MCF 10A (cell line): ENCODE data around the gene PIP4K2B. TPM values are rescaled to one million over a fixed set of nuclear protein-coding genes. Genes with fewer than 3 reads are reported as not detected.
A peak's percentile ranks its signal among the peaks of the same experiment; 100 is the strongest.

Experiments used
- BruUV-seq: library from RNA; stranded (reverse); fragments of 400-500 nt; replicated peaks from 2 replicates; lab custom pipeline; 2021; lab: Mats Ljungman, UMichigan
- CTCF ChIA-PET: fragments of 300-600 bp; sonication (Branson Sonifier 250); formaldehyde crosslinking; extraction: SDS; loops from one replicate; lab custom pipeline; 2021; ENCODE audit warnings: antibody characterized with exemption, inconsistent platforms; lab: Yijun Ruan, JAX
- POLR2A ChIA-PET: fragments of 300-600, 350-650 bp; sonication (Branson Sonifier 250); formaldehyde crosslinking; extraction: SDS; loops from one replicate; lab custom pipeline; 2020; ENCODE audit warnings: antibody characterized with exemption, inconsistent platforms; lab: Yijun Ruan, JAX
- DNase-seq: peaks from one replicate; pipeline ENCODE4 v3.0.0-alpha.2; 2018; ENCODE audit not compliant: unreplicated experiment
- H3K27ac Mint-ChIP-seq: one replicate; pipeline ENCODE4 v1.8.0; 2022; ENCODE audit warnings: mild to moderate bottlenecking, low read depth, mixed read lengths; ENCODE audit not compliant: unreplicated experiment
- H3K27me3 Mint-ChIP-seq: one replicate; pipeline ENCODE4 v1.8.0; 2022; ENCODE audit warnings: mixed read lengths; ENCODE audit not compliant: insufficient read depth, unreplicated experiment
- H3K36me3 Mint-ChIP-seq: one replicate; pipeline ENCODE4 v1.8.0; 2022; ENCODE audit warnings: mild to moderate bottlenecking, moderate library complexity, mixed read lengths; ENCODE audit not compliant: insufficient read depth, unreplicated experiment
- H3K4me1 Mint-ChIP-seq: one replicate; pipeline ENCODE4 v1.8.0; 2022; ENCODE audit warnings: mixed read lengths; ENCODE audit not compliant: insufficient read depth, unreplicated experiment
- H3K4me3 Mint-ChIP-seq: one replicate; pipeline ENCODE4 v1.8.0; 2022; ENCODE audit warnings: mild to moderate bottlenecking, moderate library complexity, mixed read lengths; ENCODE audit not compliant: unreplicated experiment
- H3K9me3 Mint-ChIP-seq: one replicate; pipeline ENCODE4 v1.8.0; 2022; ENCODE audit warnings: mixed read lengths; ENCODE audit not compliant: unreplicated experiment
- intact Hi-C: fragments of 100-400 bp; cut with micrococcal nuclease; formaldehyde crosslinking; loops from 2 replicates; pipeline ENCODE4 v1.14.1; 2022
- total RNA-seq: library from RNA; stranded (reverse); gene quantifications from 2 replicates; pipeline ENCODE4 v1.2.3, GENCODE V29; 2022
- TF ChIP-seq, protein P1 (sequence below): fragments of 200-600 bp; IDR thresholded peaks from one replicate; pipeline ENCODE4 v1.8.0; 2022; ENCODE audit warnings: antibody characterized with exemption, mild to moderate bottlenecking; ENCODE audit not compliant: unreplicated experiment

Gene PIP4K2B
- total RNA-seq, 1 experiment from 2014 or later = 27.4 TPM

DNA sequence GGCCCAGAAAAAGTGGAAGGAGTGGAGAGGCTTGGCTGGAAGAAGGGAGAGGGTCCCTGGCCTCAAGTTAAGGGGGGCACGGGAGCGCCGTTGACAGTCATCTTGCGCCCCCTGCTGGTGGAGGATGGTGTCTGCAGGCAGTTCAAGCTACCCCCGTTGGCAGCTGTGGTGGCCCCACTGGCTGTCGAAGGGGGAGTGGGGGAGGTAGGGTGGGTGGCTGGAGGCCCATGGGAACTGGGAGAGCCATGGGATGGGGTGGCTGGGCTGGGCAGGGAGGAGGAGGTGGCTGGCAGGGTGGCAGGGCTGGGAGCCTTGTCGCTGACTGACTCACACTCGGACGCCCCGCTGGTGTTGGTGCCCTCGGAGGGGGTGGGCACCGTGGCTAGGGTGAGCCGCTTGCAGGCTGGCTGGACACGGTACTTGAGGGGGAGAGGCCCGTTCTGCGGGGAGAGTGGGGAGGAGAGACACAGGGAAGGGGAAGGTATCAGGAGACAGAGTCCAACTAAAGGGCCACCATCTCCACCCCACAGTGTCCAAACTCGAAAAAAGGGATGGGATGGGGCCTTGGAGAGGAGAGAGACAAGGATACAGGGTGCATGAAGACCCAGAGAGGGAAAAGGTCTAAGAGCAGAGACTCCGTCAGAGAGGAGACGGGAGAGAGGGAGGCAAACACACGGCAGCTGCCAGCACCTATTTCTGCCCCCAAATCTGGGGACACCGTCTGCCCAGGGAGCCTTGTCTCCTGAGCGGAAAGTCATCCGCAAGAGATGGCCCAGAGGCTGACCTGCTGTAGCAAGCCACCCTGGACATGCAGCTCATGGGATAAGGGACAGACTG, 64.0 kb downstream of the PIP4K2B start:
- ChIA-PET CTCF (interaction anchor here (0.6 to 6.0 kb wide), 15 partner anchors 10 to 1277 kb away, joined by 3 to 45 read pairs (median 4); no protein-coding TSS in a partner anchor), POLR2A (interaction anchor here (0.6 to 2.1 kb wide), 5 partner anchors 11 to 177 kb away, joined by 3 to 7 read pairs (median 3); partner anchors contain the start of gene MLLT6)
- Mint-ChIP-seq H3K27ac (peak overlapping the region; percentile 31), H3K9me3 (no peaks in the 10 kb centered on the region), H3K4me3 (no peak overlapping the region), H3K27me3 (no peaks in the 10 kb centered on the region), H3K36me3 (peaks cover 69% of the 10 kb centered on the region), H3K4me1 (peaks cover 18% of the 10 kb centered on the region)
- BruUV-seq = TSS peak; percentile 77
- peak; percentile 43 for DNase-seq
- intact Hi-C loops = loop anchor here (1.0 kb wide), 1 partner anchor 58 kb away; no protein-coding TSS in a partner anchor
- TF ChIP-seq, protein P1, sequence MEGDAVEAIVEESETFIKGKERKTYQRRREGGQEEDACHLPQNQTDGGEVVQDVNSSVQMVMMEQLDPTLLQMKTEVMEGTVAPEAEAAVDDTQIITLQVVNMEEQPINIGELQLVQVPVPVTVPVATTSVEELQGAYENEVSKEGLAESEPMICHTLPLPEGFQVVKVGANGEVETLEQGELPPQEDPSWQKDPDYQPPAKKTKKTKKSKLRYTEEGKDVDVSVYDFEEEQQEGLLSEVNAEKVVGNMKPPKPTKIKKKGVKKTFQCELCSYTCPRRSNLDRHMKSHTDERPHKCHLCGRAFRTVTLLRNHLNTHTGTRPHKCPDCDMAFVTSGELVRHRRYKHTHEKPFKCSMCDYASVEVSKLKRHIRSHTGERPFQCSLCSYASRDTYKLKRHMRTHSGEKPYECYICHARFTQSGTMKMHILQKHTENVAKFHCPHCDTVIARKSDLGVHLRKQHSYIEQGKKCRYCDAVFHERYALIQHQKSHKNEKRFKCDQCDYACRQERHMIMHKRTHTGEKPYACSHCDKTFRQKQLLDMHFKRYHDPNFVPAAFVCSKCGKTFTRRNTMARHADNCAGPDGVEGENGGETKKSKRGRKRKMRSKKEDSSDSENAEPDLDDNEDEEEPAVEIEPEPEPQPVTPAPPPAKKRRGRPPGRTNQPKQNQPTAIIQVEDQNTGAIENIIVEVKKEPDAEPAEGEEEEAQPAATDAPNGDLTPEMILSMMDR = peak; percentile 89

GRCh38 chr17:38733982-38734973, 65.1 kb downstream of the PIP4K2B start:
- peak overlapping the region; percentile 31 for H3K27ac Mint-ChIP-seq
- peaks cover 63% of the 10 kb centered on the region for H3K36me3 Mint-ChIP-seq
- intact Hi-C loops = no loop called here
- no peak for DNase-seq
- no TSS peak for BruUV-seq
- ChIA-PET POLR2A (interaction anchor here (0.6 to 1.5 kb wide), 3 partner anchors 15 to 57 kb away, joined by 3 to 4 read pairs (median 3); no protein-coding TSS in a partner anchor), CTCF (interaction anchor here (0.6 to 6.0 kb wide), 13 partner anchors 11 to 348 kb away, joined by 3 to 45 read pairs (median 4); no protein-coding TSS in a partner anchor)
- H3K27me3 Mint-ChIP-seq = no peaks in the 10 kb centered on the region
- H3K4me1 Mint-ChIP-seq = peaks cover 18% of the 10 kb centered on the region
- H3K4me3 Mint-ChIP-seq = no peak overlapping the region
- TF ChIP-seq, protein P1 = no peak
- no peaks in the 10 kb centered on the region for H3K9me3 Mint-ChIP-seq

DNA sequence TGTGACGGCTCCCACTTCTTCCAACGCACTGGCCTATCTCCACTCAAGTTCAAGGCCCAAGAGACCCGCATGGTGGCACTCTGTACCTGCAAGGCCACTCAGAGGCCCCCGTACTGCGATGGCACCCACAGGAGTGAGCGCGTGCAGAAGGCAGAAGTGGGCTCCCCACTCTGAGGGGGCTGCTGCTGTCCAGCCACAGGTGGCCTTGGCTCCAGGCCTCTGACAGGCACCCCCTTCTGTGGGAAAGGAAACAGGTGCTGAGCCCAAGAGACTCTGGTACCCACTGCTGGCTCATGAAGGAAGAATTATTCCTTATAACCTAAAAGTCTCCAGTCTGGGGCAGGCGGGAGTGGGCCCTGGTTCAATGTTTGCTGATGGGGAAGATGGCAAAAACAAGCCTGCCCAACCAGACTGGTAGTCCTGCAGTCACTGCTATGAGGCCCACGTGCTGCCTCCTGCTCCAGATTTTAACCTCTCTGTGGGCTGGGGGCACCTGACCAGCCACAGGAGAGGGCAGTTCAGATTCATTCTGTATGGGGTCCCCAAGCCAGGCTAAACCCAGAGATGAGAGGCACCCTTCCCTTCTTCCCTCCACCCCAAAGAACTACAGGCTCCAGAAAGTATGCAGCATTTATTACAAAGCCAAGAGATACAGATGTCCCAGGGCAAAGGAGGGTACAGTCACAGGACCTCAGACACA, 65.9 kb downstream of the PIP4K2B start:
- no peak for DNase-seq
- no peak overlapping the region for H3K4me3 Mint-ChIP-seq
- peaks cover 18% of the 10 kb centered on the region for H3K4me1 Mint-ChIP-seq
- TF ChIP-seq, protein P1 = no peak
- H3K36me3 Mint-ChIP-seq = peaks cover 56% of the 10 kb centered on the region
- intact Hi-C loops = no loop called here
- H3K27me3 Mint-ChIP-seq = no peaks in the 10 kb centered on the region
- ChIA-PET POLR2A (interaction anchor here (0.6 to 1.5 kb wide), 2 partner anchors 16 to 56 kb away, joined by 3 to 4 read pairs; no protein-coding TSS in a partner anchor), CTCF (interaction anchor here (1.7 to 6.0 kb wide), 3 partner anchors 11 to 57 kb away, joined by 4 to 45 read pairs (median 37); no protein-coding TSS in a partner anchor)
- H3K27ac Mint-ChIP-seq = no peak overlapping the region
- BruUV-seq = TSS peak; percentile 13
- no peaks in the 10 kb centered on the region for H3K9me3 Mint-ChIP-seq
